ENCODE measurements around the gene ADAMTSL1. TPM values are rescaled to one million over a fixed set of nuclear protein-coding genes. Genes with fewer than 3 reads are reported as not detected.

Gene ADAMTSL1
- total RNA-seq, 1 experiment from 2014 or later = 0.95 TPM

DNA sequence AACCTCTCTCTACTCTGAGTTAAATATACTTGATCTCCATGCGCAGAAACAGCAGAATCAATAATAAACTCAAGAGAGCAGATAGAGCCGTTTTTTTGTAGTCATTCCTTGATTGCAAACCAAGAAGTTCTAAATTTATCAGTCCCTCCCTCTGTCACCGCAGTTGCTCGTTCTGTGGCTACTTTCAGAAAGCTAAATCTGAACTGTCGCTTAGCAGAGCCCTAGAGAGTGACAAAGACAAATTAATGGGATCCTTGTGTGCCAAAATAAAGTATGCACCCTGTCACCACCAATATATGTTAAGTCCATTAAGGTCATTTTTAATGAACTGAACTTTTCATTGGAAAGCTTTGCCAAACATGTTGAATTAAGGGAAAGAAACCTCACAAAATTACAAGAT lies 218.3 kb downstream of the ADAMTSL1 start:
- no peak overlapping the region for H3K27ac ChIP-seq
- no peaks in the 10 kb centered on the region for H3K27me3 ChIP-seq (replicated peaks)
- no peaks in the 10 kb centered on the region for H3K9me3 ChIP-seq (replicated peaks)
- H3K36me3 ChIP-seq = no peaks in the 10 kb centered on the region
- DNase-seq (ENCODE audit: low read depth in 1 of 2, low spot score in 2 of 2) = no peak
- no peak overlapping the region for H3K4me3 ChIP-seq
- H3K4me1 ChIP-seq (replicated peaks) = no peaks in the 10 kb centered on the region

GRCh38 chr9:18692962-18693361 lies 219.0 kb downstream of the ADAMTSL1 start:
- no peaks in the 10 kb centered on the region for H3K27me3 ChIP-seq (replicated peaks)
- no peaks in the 10 kb centered on the region for H3K36me3 ChIP-seq
- DNase-seq (ENCODE audit: low read depth in 1 of 2, low spot score in 2 of 2) = no peak

GRCh38 chr9:18694959-18695668 lies 221.2 kb downstream of the ADAMTSL1 start:
- H3K36me3 ChIP-seq = no peaks in the 10 kb centered on the region
- H3K4me1 ChIP-seq (replicated peaks) = no peaks in the 10 kb centered on the region

More at GRCh38 chr9:18692962-18693361, 219.0 kb downstream of the ADAMTSL1 start:
- Histone ChIP-seq H3K4me1 (replicated peaks) (no peaks in the 10 kb centered on the region), H3K27ac (no peak overlapping the region), H3K9me3 (replicated peaks) (no peaks in the 10 kb centered on the region), H3K4me3 (no peak overlapping the region)

DNA sequence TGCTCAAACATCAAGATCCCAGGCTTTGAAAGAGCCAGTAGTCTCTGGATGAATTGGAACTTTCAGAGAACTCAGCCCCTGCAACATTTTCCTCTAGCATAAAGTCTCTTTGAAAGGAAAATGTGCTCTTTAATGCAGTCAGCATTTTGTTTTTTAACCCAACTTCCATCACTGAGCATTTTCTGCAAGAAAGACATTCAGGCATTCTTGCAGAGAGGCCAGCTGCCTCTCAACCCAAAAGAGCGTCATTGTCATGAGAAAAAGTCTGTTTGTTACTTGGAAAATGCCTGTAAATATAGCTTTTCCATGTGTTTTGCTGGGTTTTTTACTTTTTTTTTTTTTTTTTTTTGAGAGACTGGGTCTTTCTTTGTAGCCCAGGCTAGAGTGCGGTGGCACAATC lies 225.0 kb downstream of the ADAMTSL1 start:
- no peak for DNase-seq (ENCODE audit: low read depth in 1 of 2, low spot score in 2 of 2)
- Histone ChIP-seq H3K4me1 (replicated peaks) (no peaks in the 10 kb centered on the region), H3K9me3 (replicated peaks) (no peaks in the 10 kb centered on the region), H3K27ac (no peak overlapping the region), H3K27me3 (replicated peaks) (no peaks in the 10 kb centered on the region), H3K4me3 (no peak overlapping the region), H3K36me3 (no peaks in the 10 kb centered on the region)

More at GRCh38 chr9:18694959-18695668, 221.2 kb downstream of the ADAMTSL1 start:
- no peak overlapping the region for H3K4me3 ChIP-seq
- no peaks in the 10 kb centered on the region for H3K27me3 ChIP-seq (replicated peaks)
- no peak overlapping the region for H3K27ac ChIP-seq
- no peak for DNase-seq (ENCODE audit: low read depth in 1 of 2, low spot score in 2 of 2)
- H3K9me3 ChIP-seq (replicated peaks) = no peaks in the 10 kb centered on the region

DNA sequence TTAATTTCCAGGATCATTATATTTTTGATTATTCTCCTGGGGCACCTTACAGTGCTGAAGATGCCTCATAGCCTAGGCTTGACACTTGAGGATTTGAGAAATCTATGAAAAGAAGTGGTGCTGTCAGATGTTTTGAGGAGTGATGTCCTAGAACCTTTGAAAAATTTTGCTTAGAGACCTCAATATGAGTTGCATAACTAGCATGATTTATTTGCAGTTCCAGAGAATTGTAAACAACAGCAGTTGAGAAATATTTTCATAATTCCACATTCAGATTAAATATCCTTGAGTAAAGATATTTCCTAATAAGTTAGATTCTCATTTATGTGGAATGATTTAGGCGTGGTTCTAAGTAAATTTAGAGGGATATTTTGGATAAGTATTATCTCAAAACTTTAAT lies 225.8 kb downstream of the ADAMTSL1 start:
- DNase-seq (ENCODE audit: low read depth in 1 of 2, low spot score in 2 of 2) = no peak
- Histone ChIP-seq H3K27ac (no peak overlapping the region), H3K9me3 (replicated peaks) (no peaks in the 10 kb centered on the region), H3K27me3 (replicated peaks) (no peaks in the 10 kb centered on the region), H3K4me1 (replicated peaks) (no peaks in the 10 kb centered on the region), H3K36me3 (no peaks in the 10 kb centered on the region), H3K4me3 (no peak overlapping the region)

GRCh38 chr9:18700714-18701113 lies 226.8 kb downstream of the ADAMTSL1 start:
- no peaks in the 10 kb centered on the region for H3K27me3 ChIP-seq (replicated peaks)
- no peaks in the 10 kb centered on the region for H3K4me1 ChIP-seq (replicated peaks)
- H3K27ac ChIP-seq = no peak overlapping the region
- no peak for DNase-seq (ENCODE audit: low read depth in 1 of 2, low spot score in 2 of 2)
- H3K36me3 ChIP-seq = no peaks in the 10 kb centered on the region
- H3K9me3 ChIP-seq (replicated peaks) = no peaks in the 10 kb centered on the region
- no peak overlapping the region for H3K4me3 ChIP-seq

DNA sequence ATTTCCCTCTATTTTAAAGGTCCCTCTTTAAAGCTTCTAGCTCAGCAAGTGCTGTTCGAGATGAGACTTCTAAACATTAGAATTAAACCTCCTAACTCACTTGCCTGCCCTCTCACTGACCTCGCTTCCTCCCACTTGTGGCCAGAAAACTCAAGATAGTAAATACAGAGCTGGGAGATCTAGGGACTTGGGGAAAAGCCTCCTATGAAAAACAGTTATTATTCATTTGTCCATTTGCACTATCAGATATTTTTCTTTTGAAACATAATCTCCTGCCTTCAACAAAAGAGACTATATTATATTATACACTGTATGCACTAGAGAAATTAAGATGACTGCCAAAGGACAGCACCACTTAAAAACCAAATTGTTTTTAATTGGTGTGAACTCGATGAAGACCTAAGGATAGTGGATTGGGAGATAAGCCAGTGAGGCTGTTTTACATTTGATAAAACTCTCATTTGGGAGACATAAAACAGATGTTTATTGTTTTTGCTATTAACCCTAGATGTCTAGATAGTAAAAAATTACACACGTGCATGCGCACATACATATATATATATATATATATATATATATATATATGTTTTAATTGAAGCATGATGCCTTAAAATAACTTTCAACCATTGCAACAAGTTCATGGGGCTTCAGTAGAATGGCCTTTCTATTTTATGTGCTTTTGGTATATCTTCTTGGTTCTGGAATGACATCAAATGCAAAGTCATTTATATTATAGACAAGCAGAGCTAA lies 229.4 kb downstream of the ADAMTSL1 start:
- no peak overlapping the region for H3K27ac ChIP-seq
- H3K27me3 ChIP-seq (replicated peaks) = no peaks in the 10 kb centered on the region
- no peak for DNase-seq (ENCODE audit: low read depth in 1 of 2, low spot score in 2 of 2)
- no peaks in the 10 kb centered on the region for H3K4me1 ChIP-seq (replicated peaks)
- no peak overlapping the region for H3K4me3 ChIP-seq
- no peaks in the 10 kb centered on the region for H3K36me3 ChIP-seq
- H3K9me3 ChIP-seq (replicated peaks) = no peaks in the 10 kb centered on the region

DNA sequence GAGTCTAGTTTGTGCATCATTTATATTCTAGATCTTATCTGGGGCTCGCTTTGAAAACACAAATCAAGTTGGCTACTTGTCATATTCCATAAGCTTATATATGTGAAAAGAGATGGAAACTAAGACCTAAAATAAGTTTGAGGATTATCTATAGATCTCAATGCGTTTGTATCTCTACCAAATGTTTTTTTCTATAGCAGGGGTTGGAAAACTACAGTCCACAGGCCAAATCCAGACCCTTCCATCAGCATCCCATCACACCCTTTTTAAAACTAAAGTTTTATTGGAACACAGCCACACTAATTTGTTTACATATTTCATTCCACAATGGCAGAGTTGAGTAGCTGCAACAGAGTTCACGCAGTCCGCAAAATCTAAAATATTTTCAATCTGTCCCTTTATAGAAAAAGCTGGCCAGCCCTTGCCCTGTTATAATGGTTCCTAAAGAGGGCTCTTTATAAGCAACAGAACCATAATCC lies 230.0 kb downstream of the ADAMTSL1 start:
- Histone ChIP-seq H3K4me3 (no peak overlapping the region), H3K9me3 (replicated peaks) (no peaks in the 10 kb centered on the region), H3K4me1 (replicated peaks) (no peaks in the 10 kb centered on the region), H3K36me3 (no peaks in the 10 kb centered on the region), H3K27ac (no peak overlapping the region), H3K27me3 (replicated peaks) (no peaks in the 10 kb centered on the region)
- DNase-seq (ENCODE audit: low read depth in 1 of 2, low spot score in 2 of 2) = no peak

- Histone ChIP-seq H3K27me3 (replicated peaks) (no peaks in the 10 kb centered on the region), H3K9me3 (replicated peaks) (no peaks in the 10 kb centered on the region), H3K4me1 (replicated peaks) (no peaks in the 10 kb centered on the region), H3K4me3 (no peak overlapping the region), H3K36me3 (no peaks in the 10 kb centered on the region), H3K27ac (no peak overlapping the region)
- DNase-seq (ENCODE audit: low read depth in 1 of 2, low spot score in 2 of 2) = no peak
Measured at GRCh38 chr9:18705796-18706392, 231.9 kb downstream of the ADAMTSL1 start.

DNA sequence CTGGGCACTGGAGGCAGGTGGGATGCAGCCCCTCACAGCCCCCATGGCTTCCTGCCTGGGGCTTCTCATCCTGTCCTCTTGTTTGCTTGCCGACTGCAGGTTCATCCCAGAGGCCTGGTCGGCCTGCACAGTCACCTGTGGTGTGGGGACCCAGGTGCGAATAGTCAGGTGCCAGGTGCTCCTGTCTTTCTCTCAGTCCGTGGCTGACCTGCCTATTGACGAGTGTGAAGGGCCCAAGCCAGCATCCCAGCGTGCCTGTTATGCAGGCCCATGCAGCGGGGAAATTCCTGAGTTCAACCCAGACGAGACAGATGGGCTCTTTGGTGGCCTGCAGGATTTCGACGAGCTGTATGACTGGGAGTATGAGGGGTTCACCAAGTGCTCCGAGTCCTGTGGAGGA lies 232.7 kb downstream of the ADAMTSL1 start:
- Histone ChIP-seq H3K4me1 (replicated peaks) (no peaks in the 10 kb centered on the region), H3K27me3 (replicated peaks) (no peaks in the 10 kb centered on the region), H3K27ac (no peak overlapping the region), H3K4me3 (no peak overlapping the region), H3K9me3 (replicated peaks) (no peaks in the 10 kb centered on the region), H3K36me3 (no peaks in the 10 kb centered on the region)
- DNase-seq (ENCODE audit: low read depth in 1 of 2, low spot score in 2 of 2) = no peak

GRCh38 chr9:18707061-18707461 lies 233.1 kb downstream of the ADAMTSL1 start:
- H3K36me3 ChIP-seq = no peaks in the 10 kb centered on the region
- no peaks in the 10 kb centered on the region for H3K4me1 ChIP-seq (replicated peaks)
- H3K9me3 ChIP-seq (replicated peaks) = no peaks in the 10 kb centered on the region
- no peaks in the 10 kb centered on the region for H3K27me3 ChIP-seq (replicated peaks)
- no peak for DNase-seq (ENCODE audit: low read depth in 1 of 2, low spot score in 2 of 2)
- H3K4me3 ChIP-seq = no peak overlapping the region
- H3K27ac ChIP-seq = no peak overlapping the region

- no peak for DNase-seq (ENCODE audit: low read depth in 1 of 2, low spot score in 2 of 2)
Measured at GRCh38 chr9:18707489-18708205, 233.7 kb downstream of the ADAMTSL1 start.

GRCh38 chr9:18708429-18708828 lies 234.5 kb downstream of the ADAMTSL1 start:
- H3K4me3 ChIP-seq = no peak overlapping the region
- no peaks in the 10 kb centered on the region for H3K27me3 ChIP-seq (replicated peaks)
- no peaks in the 10 kb centered on the region for H3K36me3 ChIP-seq
- H3K4me1 ChIP-seq (replicated peaks) = no peaks in the 10 kb centered on the region
- H3K9me3 ChIP-seq (replicated peaks) = no peaks in the 10 kb centered on the region
- no peak for DNase-seq (ENCODE audit: low read depth in 1 of 2, low spot score in 2 of 2)
- H3K27ac ChIP-seq = no peak overlapping the region

More at GRCh38 chr9:18707489-18708205, 233.7 kb downstream of the ADAMTSL1 start:
- no peaks in the 10 kb centered on the region for H3K4me1 ChIP-seq (replicated peaks)
- no peaks in the 10 kb centered on the region for H3K36me3 ChIP-seq
- H3K27ac ChIP-seq = no peak overlapping the region
- no peak overlapping the region for H3K4me3 ChIP-seq
- H3K9me3 ChIP-seq (replicated peaks) = no peaks in the 10 kb centered on the region
- H3K27me3 ChIP-seq (replicated peaks) = no peaks in the 10 kb centered on the region

Measured in SJSA1 (cell line).